HepG2 (cell line): ENCODE data around the gene CYSTM1.

Experiments
- ATF1 ChIP-seq: IDR thresholded peaks from 2 replicates; pipeline ENCODE4 v1.6.1; 2016; ENCODE audit warnings: mild to moderate bottlenecking, control low read depth
- CTCF ChIP-seq: sonication (generic); formaldehyde crosslinking; IDR thresholded peaks from 2 replicates; pipeline ENCODE4 v1.5.0; 2020; ENCODE audit warnings: mild to moderate bottlenecking, missing genetic modification reagents, moderate library complexity
- NR1H2 ChIP-seq: sonication (generic); formaldehyde crosslinking; IDR thresholded peaks from 2 replicates; pipeline ENCODE4 v1.8.1; 2022; ENCODE audit warnings: low read depth, missing genetic modification reagents, borderline replicate concordance
- RAD21 ChIP-seq: fragments of 450-650 bp; formaldehyde crosslinking; IDR thresholded peaks from 2 replicates; pipeline ENCODE4 v1.5.0; 2020; ENCODE audit warnings: mild to moderate bottlenecking
- SMAD1 ChIP-seq: sonication (generic); formaldehyde crosslinking; IDR thresholded peaks from 2 replicates; pipeline ENCODE4 v1.4.0; 2020; ENCODE audit warnings: missing genetic modification reagents, low read depth, mild to moderate bottlenecking, borderline replicate concordance
- ZBTB33 ChIP-seq: sonication (generic); formaldehyde crosslinking; IDR thresholded peaks from 2 replicates; pipeline ENCODE4 v1.4.0; 2020; ENCODE audit warnings: missing genetic modification reagents

DNA sequence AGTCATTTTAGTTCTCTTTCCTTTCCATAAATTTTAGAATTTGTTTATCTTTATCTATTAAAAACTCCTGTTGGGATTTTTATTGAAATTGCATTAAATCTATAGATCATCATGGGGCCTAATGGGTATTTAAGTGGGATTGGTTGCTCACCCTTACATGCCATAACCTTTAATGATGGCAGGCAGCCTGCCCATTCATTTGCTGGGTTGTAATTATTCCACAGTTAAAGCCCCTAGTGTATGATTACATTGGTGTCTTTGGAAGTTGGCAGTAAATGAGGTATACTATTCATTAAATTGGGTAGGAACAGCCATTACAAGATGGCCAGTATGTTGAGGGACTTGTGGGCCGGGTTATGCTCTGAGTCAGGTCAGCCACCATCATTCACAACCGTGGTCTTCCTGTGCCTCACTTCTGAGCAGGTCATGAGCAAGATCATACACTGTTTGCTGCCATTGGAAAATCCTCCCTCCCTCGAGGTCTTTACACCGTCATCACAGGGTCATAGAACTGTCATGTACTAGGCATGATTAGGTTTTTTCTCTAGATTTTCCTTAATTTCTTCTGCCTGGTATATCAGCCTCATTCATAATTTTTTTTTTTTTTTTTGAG lies 59.5 kb downstream of the CYSTM1 start:
- TF ChIP-seq CTCF (CRISPR knock-in tag) (no peak), ZBTB33 (CRISPR knock-in tag) (no peak), RAD21 (CRISPR knock-in tag) (no peak), NR1H2 (CRISPR knock-in tag) (no peak), SMAD1 (CRISPR knock-in tag) (no peak), ATF1 (CRISPR knock-in tag) (no peak)
